GM19452 (cell line): ENCODE data around the gene CDC7.

Experiments
- ATAC-seq: cut with Tn5 transposase; IDR thresholded peaks from one replicate; pipeline ENCODE4 v1.9.1; 2021; ENCODE audit not compliant: unreplicated experiment

The CDC7 gene

DNA sequence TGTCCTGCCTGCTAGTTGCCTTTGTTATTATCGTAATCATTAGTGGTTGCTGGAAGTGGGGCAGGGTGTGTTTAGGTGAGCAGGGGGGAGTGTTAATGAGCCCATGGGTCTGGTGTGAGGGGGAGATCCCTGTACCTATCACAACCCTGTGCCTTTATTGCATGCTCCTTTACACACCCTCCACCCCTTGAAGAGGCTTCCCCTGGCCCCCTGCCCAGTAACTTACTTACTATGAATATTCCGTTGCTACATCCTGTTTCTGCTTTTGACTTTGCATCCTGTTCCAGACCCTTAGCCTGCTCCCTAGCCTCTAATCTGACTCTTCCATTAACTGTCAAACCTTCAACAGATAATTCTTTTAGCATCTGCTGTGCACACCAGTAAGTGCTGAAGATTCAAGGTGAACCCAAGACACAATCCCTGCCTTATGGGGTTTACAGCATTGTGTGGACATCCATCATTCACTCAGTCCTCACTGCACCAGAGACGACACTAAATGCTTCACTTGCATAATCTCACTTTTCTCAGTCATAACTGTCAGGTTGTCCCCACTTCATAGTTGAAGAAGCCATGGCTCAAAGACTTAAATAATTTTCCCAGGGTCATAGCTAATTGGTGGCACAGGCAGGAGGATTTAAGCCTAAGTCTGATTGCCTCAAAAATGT lies 47.9 kb downstream of the CDC7 start:
- no peak for ATAC-seq

GRCh38 chr1:91549041-91549735 lies 48.5 kb downstream of the CDC7 start:
- no peak for ATAC-seq

- no peak for ATAC-seq
Observed at GRCh38 chr1:91550961-91551360, 50.3 kb downstream of the CDC7 start.

DNA sequence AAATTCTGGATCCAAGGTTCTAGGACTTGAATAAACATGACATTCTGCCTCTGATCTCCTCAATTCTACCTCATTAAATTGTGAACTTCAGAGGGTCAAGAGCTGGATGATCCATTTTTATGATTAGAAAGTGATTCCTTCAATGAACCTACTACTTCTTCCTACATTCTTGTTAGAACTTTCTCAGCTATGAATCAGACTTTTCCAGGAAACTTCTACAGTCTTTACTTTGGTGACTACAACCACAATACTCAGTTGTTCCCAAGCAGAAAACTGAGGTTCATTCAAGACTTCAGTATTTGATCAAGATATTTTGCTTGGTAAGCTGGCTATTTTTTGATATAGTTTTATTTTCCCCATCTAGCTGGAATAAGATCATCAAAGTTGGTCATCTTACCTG lies 51.4 kb downstream of the CDC7 start:
- ATAC-seq: no peak

GRCh38 chr1:91552596-91552995 lies 51.9 kb downstream of the CDC7 start:
- ATAC-seq: no peak

GRCh38 chr1:91553177-91553591 lies 52.5 kb downstream of the CDC7 start:
- ATAC-seq: no peak

- no peak for ATAC-seq
Observed at GRCh38 chr1:91555074-91555730, 54.6 kb downstream of the CDC7 start.

- ATAC-seq: no peak
Observed at GRCh38 chr1:91555821-91556531, 55.3 kb downstream of the CDC7 start.

DNA sequence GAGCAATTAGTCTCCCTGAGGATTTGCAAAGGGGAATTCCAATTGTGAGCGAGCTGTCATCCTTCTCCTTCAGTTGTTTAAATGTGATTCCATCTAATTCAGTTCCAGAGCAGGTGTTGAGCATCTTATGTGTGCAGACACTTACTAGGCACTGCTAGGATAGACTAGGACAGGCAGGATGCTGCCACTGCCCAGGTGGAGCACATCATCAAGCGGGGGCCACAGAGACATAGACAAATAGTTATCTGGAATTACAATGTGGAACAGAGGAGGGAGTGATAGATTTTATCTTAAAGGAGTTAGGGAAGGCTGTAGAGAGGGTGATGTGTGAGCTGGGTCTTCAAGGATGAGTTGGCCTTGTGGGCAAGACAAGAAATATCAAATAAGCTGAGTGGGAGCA lies 55.9 kb downstream of the CDC7 start:
- no peak for ATAC-seq

- ATAC-seq: no peak
Observed at GRCh38 chr1:91557039-91557690, 56.5 kb downstream of the CDC7 start.

DNA sequence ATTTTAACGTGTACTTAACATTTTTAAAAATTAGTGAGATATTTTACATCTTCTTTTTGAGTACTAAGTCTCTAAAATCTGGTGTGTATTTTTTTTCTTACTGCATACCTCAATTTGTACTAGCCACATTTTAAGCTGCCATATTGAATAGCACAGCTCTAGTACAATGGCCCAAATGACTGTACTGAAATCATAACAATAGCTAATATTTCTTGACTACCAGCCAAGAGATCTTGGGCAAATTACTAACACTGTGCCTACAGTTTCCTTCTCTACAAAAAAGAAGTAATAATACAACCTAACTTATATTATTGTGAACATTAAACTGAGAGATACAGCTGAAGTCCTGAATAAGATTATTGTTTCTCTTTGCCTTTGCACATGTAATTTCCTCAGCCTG lies 57.2 kb downstream of the CDC7 start:
- ATAC-seq: no peak

DNA sequence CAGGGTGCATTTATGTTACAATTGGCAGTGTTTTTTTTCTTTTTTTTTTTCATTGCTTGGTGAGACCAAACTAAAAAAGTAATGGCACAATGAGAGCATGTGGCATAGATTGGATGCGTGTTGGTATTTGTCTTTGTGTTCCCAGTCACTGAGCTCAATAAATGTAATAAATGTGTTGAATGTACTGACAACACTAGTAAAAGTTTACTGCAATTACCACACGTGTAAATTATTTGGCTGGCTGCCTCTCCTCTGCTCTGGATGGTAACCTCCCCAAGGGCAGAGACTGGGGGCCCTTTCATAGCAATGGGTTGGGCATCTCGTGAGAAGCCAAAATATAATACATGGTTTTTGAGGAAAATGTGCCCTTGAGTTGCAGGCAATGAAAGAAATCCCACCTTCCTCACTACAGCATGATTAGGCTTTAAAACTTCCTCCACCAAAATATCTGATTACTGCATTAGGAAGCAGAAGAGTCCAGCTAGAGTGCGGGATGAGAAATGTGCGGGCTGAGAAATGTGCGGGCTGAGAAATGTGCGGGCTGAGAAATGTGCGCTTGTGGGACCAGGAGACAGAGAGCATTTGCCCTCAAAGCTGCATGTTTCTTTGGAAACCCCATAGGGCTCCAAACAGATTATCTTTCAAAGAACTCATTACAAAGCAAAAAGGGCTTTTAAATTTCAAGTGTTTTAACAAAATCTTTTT lies 58.5 kb downstream of the CDC7 start:
- no peak for ATAC-seq

- no peak for ATAC-seq
Observed at GRCh38 chr1:91559838-91560565, 59.4 kb downstream of the CDC7 start.

DNA sequence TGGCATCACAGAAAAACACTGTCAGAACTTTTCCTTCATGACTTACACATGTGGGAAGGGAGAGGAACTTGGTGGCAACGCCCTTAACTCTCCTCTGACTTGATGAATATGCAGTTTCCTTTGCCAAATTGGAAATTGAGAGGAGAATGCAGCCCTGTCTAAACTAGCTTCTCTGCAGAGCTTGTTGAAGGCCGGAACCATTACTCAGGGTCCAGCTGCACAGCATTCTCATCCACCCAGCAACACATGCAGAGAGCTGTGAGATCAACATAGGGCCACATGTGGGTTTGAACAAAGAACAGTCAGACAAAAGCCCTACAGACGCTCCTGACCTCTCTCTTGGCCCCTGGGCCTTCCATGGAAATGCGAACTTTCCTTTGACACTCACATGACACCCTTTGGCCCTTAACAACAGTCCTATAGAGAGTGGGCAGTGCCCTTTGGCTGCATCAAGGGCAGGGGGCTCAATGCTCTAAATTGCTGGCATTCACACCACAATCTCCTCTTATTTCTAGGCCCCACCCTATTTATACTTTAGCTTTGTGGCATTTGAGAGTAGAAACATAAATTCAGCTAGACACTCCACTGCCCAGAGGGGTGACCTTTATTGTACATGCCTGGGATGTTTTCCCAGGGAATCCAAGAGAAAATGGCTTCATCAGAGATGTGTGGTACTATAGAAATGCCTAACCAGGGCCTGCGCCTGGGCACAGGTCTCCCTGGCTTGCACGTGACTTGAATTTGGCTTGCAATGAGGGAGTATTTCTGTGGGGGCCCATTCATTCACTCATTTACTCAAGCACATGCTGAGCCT lies 64.4 kb downstream of the CDC7 start:
- ATAC-seq: no peak

GRCh38 chr1:91567583-91567982 lies 66.9 kb downstream of the CDC7 start:
- no peak for ATAC-seq

- no peak for ATAC-seq
Observed at GRCh38 chr1:91568261-91568660, 67.6 kb downstream of the CDC7 start.

GRCh38 chr1:91569411-91570119 lies 68.9 kb downstream of the CDC7 start:
- ATAC-seq: no peak

- no peak for ATAC-seq
Observed at GRCh38 chr1:91570120-91570448, 69.4 kb downstream of the CDC7 start.

DNA sequence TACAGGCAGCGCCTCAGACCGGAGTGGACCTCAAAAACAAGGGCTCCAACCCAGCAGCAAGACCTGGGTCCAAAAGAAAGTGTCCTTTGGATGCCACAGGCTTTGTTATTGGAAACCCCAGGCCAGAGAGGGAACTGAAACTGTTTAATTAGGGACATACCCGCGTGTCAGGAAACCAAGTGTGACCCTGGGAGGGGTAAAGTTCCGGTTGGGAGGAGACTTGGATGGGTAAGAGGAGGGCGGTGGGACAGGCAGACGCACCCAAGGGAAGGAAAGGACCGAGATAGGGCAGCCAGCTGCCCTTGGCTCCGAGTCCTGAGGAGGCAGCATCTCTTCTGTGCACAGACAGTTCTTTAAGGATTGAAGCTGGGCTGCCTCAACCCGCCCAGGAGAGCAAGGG lies 71.4 kb downstream of the CDC7 start:
- ATAC-seq: peak; percentile 86
